HUES6 (cell line): Measurements from ENCODE around the gene DONSON.

Experiments
- H3K27ac ChIP-seq: 2 replicates; pipeline ENCODE4 v1.7.0; 2013; ENCODE audit warnings: low read depth, mild to moderate bottlenecking, low read length, inconsistent platforms
- H3K27me3 ChIP-seq: 2 replicates; pipeline ENCODE4 v1.6.1; 2013; ENCODE audit warnings: low read length; ENCODE audit not compliant: control insufficient read depth, insufficient read depth
- H3K36me3 ChIP-seq: 2 replicates; pipeline ENCODE4 v1.6.1; 2013; ENCODE audit warnings: low read length; ENCODE audit not compliant: control insufficient read depth, insufficient read depth
- H3K4me1 ChIP-seq: 2 replicates; pipeline ENCODE4 v1.6.1; 2013; ENCODE audit warnings: low read length; ENCODE audit not compliant: control insufficient read depth, insufficient read depth
- H3K4me3 ChIP-seq: 2 replicates; pipeline ENCODE4 v1.5.1; 2013; ENCODE audit warnings: low read depth, low read length
- H3K9ac ChIP-seq: one replicate; pipeline ENCODE4 v1.6.1; 2013; ENCODE audit warnings: mild to moderate bottlenecking, low read length
- H3K9me3 ChIP-seq: 2 replicates; pipeline ENCODE4 v1.6.1; 2013; ENCODE audit warnings: low read depth, low read length; ENCODE audit not compliant: control insufficient read depth, insufficient read depth

DONSON gene

GRCh38 chr21:33562389-33562788 lies 26.1 kb downstream of the DONSON start:
- no peaks in the 10 kb centered on the region for H3K27me3 ChIP-seq
- no peak overlapping the region for H3K9ac ChIP-seq
- no peak overlapping the region for H3K4me3 ChIP-seq
- H3K4me1 ChIP-seq = no peaks in the 10 kb centered on the region
- peaks cover 82% of the 10 kb centered on the region for H3K36me3 ChIP-seq
- no peaks in the 10 kb centered on the region for H3K9me3 ChIP-seq
- H3K27ac ChIP-seq = no peak overlapping the region

GRCh38 chr21:33561373-33561772 lies 27.1 kb downstream of the DONSON start:
- Histone ChIP-seq H3K4me1 (no peaks in the 10 kb centered on the region), H3K4me3 (no peak overlapping the region), H3K9me3 (no peaks in the 10 kb centered on the region), H3K36me3 (peaks cover 82% of the 10 kb centered on the region), H3K27me3 (no peaks in the 10 kb centered on the region), H3K27ac (no peak overlapping the region), H3K9ac (no peak overlapping the region)

DNA sequence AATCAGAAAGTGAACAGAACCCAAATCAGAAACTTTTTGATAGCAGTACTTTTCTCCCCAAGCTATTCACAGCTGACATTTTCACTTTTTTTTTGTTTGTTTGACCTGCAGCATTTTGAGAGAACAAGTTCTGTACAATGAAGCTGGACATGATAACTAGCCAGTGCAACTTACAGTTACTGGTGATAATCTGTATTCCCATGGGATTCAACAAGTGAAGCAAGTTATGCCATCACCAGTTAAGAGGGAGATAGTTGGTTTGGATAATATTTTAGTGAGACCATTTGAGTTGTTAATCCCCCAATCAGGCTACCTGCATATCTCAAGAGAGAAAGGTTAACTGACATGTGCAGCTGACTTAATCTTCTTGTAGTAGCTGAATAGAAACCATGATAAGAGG lies 27.5 kb downstream of the DONSON start:
- Histone ChIP-seq H3K4me1 (no peaks in the 10 kb centered on the region), H3K9ac (no peak overlapping the region), H3K4me3 (no peak overlapping the region), H3K36me3 (peaks cover 85% of the 10 kb centered on the region), H3K9me3 (no peaks in the 10 kb centered on the region), H3K27me3 (no peaks in the 10 kb centered on the region), H3K27ac (no peak overlapping the region)

GRCh38 chr21:33559813-33560212 lies 28.7 kb downstream of the DONSON start:
- Histone ChIP-seq H3K9me3 (no peaks in the 10 kb centered on the region), H3K27me3 (no peaks in the 10 kb centered on the region), H3K4me3 (no peak overlapping the region), H3K4me1 (no peaks in the 10 kb centered on the region), H3K27ac (no peak overlapping the region), H3K36me3 (peaks cover 90% of the 10 kb centered on the region), H3K9ac (no peak overlapping the region)

GRCh38 chr21:33558777-33559421 lies 29.6 kb downstream of the DONSON start:
- Histone ChIP-seq H3K36me3 (peaks cover 94% of the 10 kb centered on the region), H3K27ac (no peak overlapping the region), H3K9me3 (no peaks in the 10 kb centered on the region), H3K4me3 (no peak overlapping the region), H3K27me3 (no peaks in the 10 kb centered on the region), H3K4me1 (no peaks in the 10 kb centered on the region), H3K9ac (no peak overlapping the region)

- H3K27ac ChIP-seq = no peak overlapping the region
- no peaks in the 10 kb centered on the region for H3K9me3 ChIP-seq
- H3K4me3 ChIP-seq = no peak overlapping the region
- H3K36me3 ChIP-seq = peaks cover 96% of the 10 kb centered on the region
- no peaks in the 10 kb centered on the region for H3K27me3 ChIP-seq
- no peaks in the 10 kb centered on the region for H3K4me1 ChIP-seq
- H3K9ac ChIP-seq = no peak overlapping the region
Observed at GRCh38 chr21:33557447-33557846, 31.0 kb downstream of the DONSON start.

DNA sequence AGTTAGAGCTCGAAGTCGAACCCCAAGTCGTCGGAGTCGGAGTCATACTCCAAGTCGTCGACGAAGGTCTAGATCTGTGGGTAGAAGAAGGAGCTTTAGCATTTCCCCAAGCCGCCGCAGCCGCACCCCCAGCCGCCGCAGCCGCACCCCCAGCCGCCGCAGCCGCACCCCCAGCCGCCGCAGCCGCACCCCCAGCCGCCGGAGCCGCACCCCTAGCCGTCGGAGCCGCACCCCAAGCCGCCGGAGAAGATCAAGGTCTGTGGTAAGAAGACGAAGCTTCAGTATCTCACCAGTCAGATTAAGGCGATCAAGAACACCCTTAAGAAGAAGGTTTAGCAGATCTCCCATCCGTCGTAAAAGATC lies 33.5 kb downstream of the DONSON start:
- Histone ChIP-seq H3K27ac (no peak overlapping the region), H3K36me3 (peaks cover 97% of the 10 kb centered on the region), H3K4me3 (no peak overlapping the region), H3K4me1 (no peaks in the 10 kb centered on the region), H3K9ac (no peak overlapping the region), H3K27me3 (no peaks in the 10 kb centered on the region), H3K9me3 (no peaks in the 10 kb centered on the region)

DNA sequence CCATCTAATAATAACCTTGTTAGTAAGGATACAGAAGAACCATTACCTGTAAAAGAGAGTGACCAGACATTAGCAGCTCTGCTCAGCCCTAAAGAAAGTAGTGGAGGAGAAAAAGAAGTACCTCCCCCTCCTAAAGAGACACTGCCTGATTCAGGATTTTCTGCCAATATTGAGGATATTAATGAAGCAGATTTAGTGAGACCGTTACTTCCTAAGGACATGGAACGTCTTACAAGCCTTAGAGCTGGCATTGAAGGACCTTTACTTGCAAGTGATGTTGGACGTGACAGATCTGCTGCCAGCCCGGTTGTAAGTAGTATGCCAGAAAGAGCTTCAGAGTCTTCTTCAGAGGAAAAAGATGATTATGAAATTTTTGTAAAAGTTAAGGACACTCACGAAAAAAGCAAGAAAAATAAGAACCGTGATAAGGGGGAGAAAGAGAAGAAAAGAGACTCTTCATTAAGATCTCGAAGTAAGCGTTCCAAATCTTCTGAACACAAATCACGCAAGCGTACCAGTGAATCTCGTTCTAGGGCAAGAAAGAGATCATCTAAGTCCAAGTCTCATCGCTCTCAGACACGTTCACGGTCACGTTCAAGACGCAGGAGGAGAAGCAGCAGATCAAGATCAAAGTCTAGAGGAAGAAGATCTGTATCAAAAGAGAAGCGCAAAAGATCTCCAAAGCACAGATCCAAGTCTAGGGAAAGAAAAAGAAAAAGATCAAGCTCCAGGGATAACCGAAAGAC lies 34.1 kb downstream of the DONSON start:
- Histone ChIP-seq H3K36me3 (peaks cover 97% of the 10 kb centered on the region), H3K4me3 (no peak overlapping the region), H3K9ac (no peak overlapping the region), H3K27me3 (no peaks in the 10 kb centered on the region), H3K4me1 (no peaks in the 10 kb centered on the region), H3K27ac (no peak overlapping the region), H3K9me3 (no peaks in the 10 kb centered on the region)

DNA sequence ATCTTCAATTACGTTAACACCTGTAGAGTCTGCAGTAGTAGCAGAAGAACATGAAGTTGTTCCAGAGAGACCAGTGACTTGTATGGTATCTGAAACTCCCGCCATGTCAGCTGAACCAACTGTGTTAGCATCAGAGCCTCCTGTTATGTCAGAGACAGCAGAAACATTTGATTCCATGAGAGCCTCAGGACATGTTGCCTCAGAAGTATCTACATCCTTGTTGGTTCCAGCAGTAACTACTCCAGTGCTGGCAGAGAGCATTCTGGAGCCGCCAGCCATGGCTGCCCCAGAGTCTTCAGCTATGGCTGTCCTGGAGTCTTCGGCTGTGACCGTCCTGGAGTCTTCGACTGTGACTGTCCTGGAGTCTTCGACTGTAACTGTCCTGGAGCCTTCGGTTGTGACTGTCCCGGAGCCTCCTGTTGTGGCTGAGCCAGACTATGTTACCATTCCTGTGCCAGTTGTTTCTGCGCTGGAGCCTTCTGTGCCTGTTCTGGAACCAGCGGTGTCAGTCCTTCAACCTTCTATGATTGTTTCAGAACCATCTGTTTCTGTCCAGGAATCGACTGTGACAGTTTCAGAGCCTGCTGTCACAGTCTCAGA lies 35.4 kb downstream of the DONSON start:
- no peak overlapping the region for H3K4me3 ChIP-seq
- H3K4me1 ChIP-seq = no peaks in the 10 kb centered on the region
- H3K27me3 ChIP-seq = no peaks in the 10 kb centered on the region
- peaks cover 97% of the 10 kb centered on the region for H3K36me3 ChIP-seq
- no peak overlapping the region for H3K27ac ChIP-seq
- no peaks in the 10 kb centered on the region for H3K9me3 ChIP-seq
- no peak overlapping the region for H3K9ac ChIP-seq

DNA sequence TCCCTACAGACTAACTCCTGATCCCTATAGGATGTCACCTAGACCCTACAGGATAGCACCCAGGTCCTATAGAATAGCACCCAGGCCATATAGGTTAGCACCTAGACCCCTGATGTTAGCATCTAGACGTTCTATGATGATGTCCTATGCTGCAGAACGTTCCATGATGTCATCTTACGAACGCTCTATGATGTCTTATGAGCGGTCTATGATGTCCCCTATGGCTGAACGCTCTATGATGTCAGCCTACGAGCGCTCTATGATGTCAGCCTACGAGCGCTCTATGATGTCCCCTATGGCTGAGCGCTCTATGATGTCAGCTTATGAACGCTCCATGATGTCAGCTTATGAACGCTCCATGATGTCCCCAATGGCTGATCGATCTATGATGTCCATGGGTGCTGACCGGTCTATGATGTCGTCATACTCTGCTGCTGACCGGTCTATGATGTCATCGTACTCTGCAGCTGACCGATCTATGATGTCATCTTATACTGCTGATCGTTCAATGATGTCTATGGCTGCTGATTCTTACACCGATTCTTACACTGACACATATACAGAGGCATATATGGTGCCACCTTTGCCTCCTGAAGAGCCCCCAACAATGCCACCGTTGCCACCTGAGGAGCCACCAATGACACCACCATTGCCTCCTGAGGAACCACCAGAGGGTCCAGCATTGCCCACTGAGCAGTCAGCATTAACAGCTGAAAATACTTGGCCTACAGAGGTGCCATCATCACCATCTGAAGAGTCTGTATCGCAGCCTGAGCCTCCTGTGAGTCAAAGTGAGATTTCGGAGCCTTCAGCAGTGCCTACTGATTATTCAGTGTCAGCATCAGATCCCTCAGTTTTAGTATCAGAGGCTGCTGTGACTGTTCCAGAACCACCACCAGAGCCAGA lies 36.1 kb downstream of the DONSON start:
- Histone ChIP-seq H3K9me3 (no peaks in the 10 kb centered on the region), H3K4me1 (no peaks in the 10 kb centered on the region), H3K4me3 (no peak overlapping the region), H3K27ac (no peak overlapping the region), H3K36me3 (peaks cover 95% of the 10 kb centered on the region), H3K27me3 (no peaks in the 10 kb centered on the region), H3K9ac (no peak overlapping the region)
